PC-9 (cell line): ENCODE data around the gene MERTK. TPM values are rescaled to one million over a fixed set of nuclear protein-coding genes. Genes with fewer than 3 reads are reported as not detected.
A peak's percentile ranks its signal among the peaks of the same experiment; 100 is the strongest.

ENCODE experiments used
- BruUV-seq: library from RNA; stranded (reverse); fragments of 400-500 nt; replicated peaks from 2 replicates; lab custom pipeline; 2021; lab: Mats Ljungman, UMichigan
- CTCF ChIA-PET: fragments of 300-600 bp; sonication (Branson Sonifier 250); formaldehyde crosslinking; loops from one replicate; lab custom pipeline; 2022; ENCODE audit warnings: antibody characterized with exemption; lab: Charles Lee
- POLR2A ChIA-PET: fragments of 300-600 bp; sonication (Branson Sonifier 250); formaldehyde crosslinking; loops from one replicate; lab custom pipeline; 2022; ENCODE audit warnings: antibody characterized with exemption; ENCODE audit not compliant: unreplicated experiment; lab: Charles Lee
- DNase-seq, 2 experiments: peaks; one replicate each; pipeline versions ENCODE4 v3.0.0 to v3.0.0-alpha.2; 2015 to 2022; ENCODE audit warnings: mixed read lengths in 1 of 2
- H2AFZ ChIP-seq: fragments of 200-600 bp; sonication (generic); 2 replicates; pipeline ENCODE4 v1.8.1; 2017; ENCODE audit warnings: antibody characterized with exemption
- H3F3A ChIP-seq: fragments of 200-600 bp; sonication (generic); 2 replicates; pipeline ENCODE4 v1.8.1; 2017; ENCODE audit warnings: antibody characterized with exemption, mild to moderate bottlenecking, low read depth; ENCODE audit not compliant: insufficient read depth
- H3K27ac ChIP-seq: fragments of 200-600 bp; sonication (generic); 2 replicates; pipeline ENCODE4 v1.6.1; 2016; ENCODE audit warnings: mixed run types
- H3K27me3 ChIP-seq: fragments of 200-600 bp; sonication (generic); 2 replicates; pipeline ENCODE4 v1.6.1; 2016; ENCODE audit warnings: low read depth, mixed run types; ENCODE audit not compliant: insufficient read depth
- H3K36me3 ChIP-seq: fragments of 200-600 bp; sonication (generic); 2 replicates; pipeline ENCODE4 v1.6.1; 2016; ENCODE audit warnings: low read depth, mixed run types
- H3K4me1 ChIP-seq: fragments of 200-600 bp; sonication (generic); replicated peaks from 2 replicates; pipeline ENCODE4 v1.6.1; 2016; ENCODE audit warnings: mixed run types; ENCODE audit not compliant: insufficient read depth
- H3K4me2 ChIP-seq: fragments of 200-600 bp; sonication (generic); 2 replicates; pipeline ENCODE4 v1.6.1; 2017; ENCODE audit warnings: mixed run types
- H3K4me3 ChIP-seq: fragments of 200-600 bp; sonication (generic); 2 replicates; pipeline ENCODE4 v1.6.1; 2016; ENCODE audit warnings: mixed run types
- H3K79me2 ChIP-seq: fragments of 200-600 bp; sonication (generic); 2 replicates; pipeline ENCODE4 v1.6.1; 2017; ENCODE audit warnings: low read depth, mixed run types
- H3K9me2 ChIP-seq: fragments of 200-600 bp; sonication (generic); 2 replicates; pipeline ENCODE4 v1.8.1; 2017; ENCODE audit warnings: mild to moderate bottlenecking; ENCODE audit not compliant: insufficient read depth
- H3K9me3 ChIP-seq: fragments of 200-600 bp; sonication (generic); 2 replicates; pipeline ENCODE4 v1.8.1; 2016; ENCODE audit warnings: low read depth; ENCODE audit not compliant: insufficient read depth
- H4K20me1 ChIP-seq: fragments of 200-600 bp; sonication (generic); 2 replicates; pipeline ENCODE4 v1.8.1; 2017; ENCODE audit not compliant: insufficient read depth
- CTCF ChIP-seq: fragments of 200-600 bp; sonication (generic); conservative IDR thresholded peaks from 2 replicates; pipeline ENCODE4 v1.6.1; 2017; ENCODE audit warnings: mixed run types, antibody characterized with exemption, mild to moderate bottlenecking, moderate library complexity
- EZH2 ChIP-seq: fragments of 200-600 bp; sonication (generic); IDR thresholded peaks from 2 replicates; pipeline ENCODE4 v1.8.0; 2017; ENCODE audit warnings: antibody characterized with exemption, low read depth
- intact Hi-C: fragments of 100-400 bp; cut with micrococcal nuclease; formaldehyde crosslinking; loops from one replicate; pipeline ENCODE4 v1.10.0; 2022; ENCODE audit not compliant: unreplicated experiment
- total RNA-seq: library from RNA; stranded (reverse); gene quantifications from 2 replicates; pipeline ENCODE4 v1.2.3, GENCODE V29; 2021

Gene MERTK
- total RNA-seq, 1 experiment from 2014 or later, result 1.6 TPM

DNA sequence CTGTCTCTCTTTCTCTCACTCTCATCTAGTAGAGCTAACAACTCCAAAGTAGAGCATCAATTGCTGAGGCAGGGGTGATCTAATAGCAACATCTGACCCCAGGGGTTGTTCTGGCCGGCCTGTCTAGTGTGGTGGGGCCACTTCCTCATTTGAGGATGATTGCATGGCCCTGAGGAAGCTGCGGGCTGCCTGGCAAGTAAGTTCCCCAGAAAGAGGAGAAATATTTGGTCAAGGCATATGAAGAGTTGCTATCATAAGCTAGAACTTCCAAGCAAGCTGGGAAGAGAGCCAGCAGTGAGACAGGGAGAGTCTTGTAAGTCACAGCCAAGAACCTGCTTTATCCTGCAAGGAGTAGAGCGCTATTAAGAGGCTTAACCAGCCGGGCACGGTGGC lies 105.8 kb downstream of the MERTK start:
- no TSS peak for BruUV-seq
- no peaks in the 10 kb centered on the region for H3K79me2 ChIP-seq
- ChIA-PET CTCF (interaction anchor here (0.5 kb wide), 1 partner anchor 106 kb away, joined by 9 read pairs; the partner anchor contains the start of gene MERTK), POLR2A (interaction anchor here (0.6 kb wide), 1 partner anchor 154 kb away, joined by 3 read pairs; no protein-coding TSS in a partner anchor)
- no peak overlapping the region for H3K4me2 ChIP-seq
- H3K4me1 ChIP-seq, result peaks cover 27% of the 10 kb centered on the region
- no peaks in the 10 kb centered on the region for H4K20me1 ChIP-seq
- no peak overlapping the region for H2AFZ ChIP-seq
- H3K36me3 ChIP-seq, result no peaks in the 10 kb centered on the region
- no peaks in the 10 kb centered on the region for H3K9me3 ChIP-seq
- TF ChIP-seq EZH2 (no peak), CTCF (no peak)
- H3F3A ChIP-seq, result peaks cover 23% of the 10 kb centered on the region
- H3K4me3 ChIP-seq, result no peak overlapping the region
- no peak for DNase-seq
- H3K27me3 ChIP-seq, result no peaks in the 10 kb centered on the region
- no peaks in the 10 kb centered on the region for H3K9me2 ChIP-seq
- H3K27ac ChIP-seq, result no peak overlapping the region
- intact Hi-C loops, result no loop called here

DNA sequence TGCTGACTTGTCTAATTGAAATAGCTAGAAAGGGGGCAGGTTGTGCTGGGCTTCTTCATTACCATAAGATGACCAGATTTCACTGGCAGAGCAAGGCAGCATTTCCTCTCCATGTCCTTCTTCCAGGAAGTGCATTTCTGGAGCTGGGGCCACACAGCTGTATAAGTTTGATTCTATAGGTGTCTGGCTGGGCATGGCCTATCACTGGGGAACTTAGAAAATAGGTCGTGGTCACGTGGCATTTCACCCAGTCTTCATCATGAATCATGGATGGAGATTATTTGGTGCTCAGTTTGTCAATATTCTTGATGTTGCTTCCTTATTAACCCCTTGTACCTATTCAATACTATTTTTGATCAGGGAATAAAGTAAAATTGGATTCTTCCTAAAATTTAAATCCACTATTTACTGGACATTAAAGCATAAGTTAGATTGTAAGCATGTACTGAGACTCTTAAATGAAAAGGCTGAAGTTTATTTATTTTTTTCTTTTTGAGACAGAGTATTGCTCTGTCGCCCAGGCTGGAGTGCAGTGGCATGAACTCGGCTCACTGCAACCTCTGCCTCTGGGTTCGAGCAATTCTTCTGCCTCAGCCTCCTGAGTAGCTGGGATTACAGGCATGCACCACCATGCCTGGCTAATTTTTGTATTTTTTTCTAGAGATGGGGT lies 107.1 kb downstream of the MERTK start:
- no peak for DNase-seq
- H3K4me3 ChIP-seq, result no peak overlapping the region
- peak overlapping the region; percentile 76; the same call in 1 of the 2 replicates for H3K27ac ChIP-seq
- H4K20me1 ChIP-seq, result no peaks in the 10 kb centered on the region
- POLR2A ChIA-PET, result no interaction called here
- CTCF ChIA-PET, result interaction anchor here (0.6 kb wide), 1 partner anchor 764 kb away, joined by 5 read pairs; no protein-coding TSS in a partner anchor
- BruUV-seq, result no TSS peak
- no peaks in the 10 kb centered on the region for H3K79me2 ChIP-seq
- peak overlapping the region; percentile 50; the same call in 1 of the 2 replicates for H3K4me2 ChIP-seq
- intact Hi-C loops, result no loop called here
- peaks cover 23% of the 10 kb centered on the region for H3F3A ChIP-seq
- no peaks in the 10 kb centered on the region for H3K27me3 ChIP-seq
- no peaks in the 10 kb centered on the region for H3K36me3 ChIP-seq
- H3K9me3 ChIP-seq, result no peaks in the 10 kb centered on the region
- peaks cover 29% of the 10 kb centered on the region for H3K4me1 ChIP-seq
- no peak overlapping the region for H2AFZ ChIP-seq
- TF ChIP-seq EZH2, result no peak
- TF ChIP-seq CTCF, result no peak
- no peaks in the 10 kb centered on the region for H3K9me2 ChIP-seq

GRCh38 chr2:112006076-112006410 lies 107.6 kb downstream of the MERTK start:
- Histone ChIP-seq H3K27ac (peak overlapping the region; percentile 76), H4K20me1 (no peaks in the 10 kb centered on the region)
- POLR2A ChIA-PET, result no interaction called here

More at GRCh38 chr2:112006076-112006410, 107.6 kb downstream of the MERTK start:
- Histone ChIP-seq H3K9me2 (no peaks in the 10 kb centered on the region), H3K4me1 (peaks cover 33% of the 10 kb centered on the region), H3K36me3 (no peaks in the 10 kb centered on the region), H2AFZ (no peak overlapping the region), H3K4me2 (peak overlapping the region; percentile 50), H3F3A (peaks cover 23% of the 10 kb centered on the region), H3K4me3 (no peak overlapping the region), H3K79me2 (no peaks in the 10 kb centered on the region), H3K27me3 (no peaks in the 10 kb centered on the region), H3K9me3 (no peaks in the 10 kb centered on the region)
- peak in 1 of 2 experiments; percentile 78 for DNase-seq
- intact Hi-C loops, result no loop called here
- CTCF ChIA-PET, result interaction anchor here (0.6 kb wide), 1 partner anchor 764 kb away, joined by 5 read pairs; no protein-coding TSS in a partner anchor
- TF ChIP-seq CTCF, result no peak
- no peak for TF ChIP-seq EZH2
- BruUV-seq, result no TSS peak
